DOHH2 (cell line): ENCODE measurements around the gene RPS6KA3.

Source experiments
- H3F3A ChIP-seq: fragments of 200-600 bp; sonication (generic), shearing (Covaris generic); 2 replicates; pipeline ENCODE4 v1.6.0; 2016; ENCODE audit warnings: antibody characterized with exemption, mild to moderate bottlenecking; ENCODE audit not compliant: control insufficient read depth, insufficient read depth
- H3K27ac ChIP-seq: fragments of 200-600 bp; sonication (generic); 2 replicates; pipeline ENCODE4 v1.5.1; 2014; ENCODE audit warnings: low read depth, mild to moderate bottlenecking, low read length, moderate library complexity
- H3K27me3 ChIP-seq: fragments of 200-600 bp; sonication (generic); 2 replicates; pipeline ENCODE4 v1.6.1; 2014; ENCODE audit warnings: mild to moderate bottlenecking, low read length, mixed read lengths; ENCODE audit not compliant: control insufficient read depth
- H3K36me3 ChIP-seq: fragments of 200-600 bp; sonication (generic); 2 replicates; pipeline ENCODE4 v1.6.1; 2014; ENCODE audit warnings: mild to moderate bottlenecking, low read length, moderate library complexity, mixed read lengths; ENCODE audit not compliant: control insufficient read depth
- H3K4me1 ChIP-seq: fragments of 200-600 bp; sonication (generic); 2 replicates; pipeline ENCODE4 v1.6.1; 2014; ENCODE audit warnings: mild to moderate bottlenecking, low read length, mixed read lengths; ENCODE audit not compliant: control insufficient read depth
- H3K4me2 ChIP-seq: fragments of 200-600 bp; sonication (generic); 2 replicates; pipeline ENCODE4 v1.6.0; 2014; ENCODE audit warnings: mild to moderate bottlenecking, low read length, moderate library complexity
- H3K4me3 ChIP-seq: fragments of 200-600 bp; sonication (generic); 2 replicates; pipeline ENCODE4 v1.5.1; 2014; ENCODE audit warnings: mild to moderate bottlenecking, low read length, mixed read lengths
- H3K79me2 ChIP-seq: fragments of 200-600 bp; sonication (generic); 2 replicates; pipeline ENCODE4 v1.6.1; 2014; ENCODE audit warnings: mild to moderate bottlenecking, low read length, mixed read lengths; ENCODE audit not compliant: control insufficient read depth
- H3K9me2 ChIP-seq: fragments of 200-600 bp; sonication (generic); replicated peaks from 2 replicates; pipeline ENCODE4 v1.6.1; 2014; ENCODE audit warnings: mild to moderate bottlenecking, low read length, mixed read lengths; ENCODE audit not compliant: control insufficient read depth
- H3K9me3 ChIP-seq: fragments of 200-600 bp; sonication (generic); 2 replicates; pipeline ENCODE4 v1.6.1; 2014; ENCODE audit warnings: antibody characterized with exemption, low read length, mixed read lengths; ENCODE audit not compliant: control insufficient read depth, insufficient read depth
- H4K20me1 ChIP-seq: fragments of 200-600 bp; sonication (generic); 2 replicates; pipeline ENCODE4 v1.6.0; 2014; ENCODE audit warnings: low read depth, mild to moderate bottlenecking, antibody characterized with exemption, low read length, moderate library complexity; ENCODE audit not compliant: control insufficient read depth, insufficient read depth
- CTCF ChIP-seq: fragments of 200-600 bp; sonication (generic); IDR thresholded peaks from one replicate; pipeline ENCODE4 v1.5.1; 2014; ENCODE audit warnings: antibody characterized with exemption, mild to moderate bottlenecking, low read depth, low read length; ENCODE audit not compliant: poor library complexity, severe bottlenecking
- EZH2phosphoT487 ChIP-seq: fragments of 200-600 bp; sonication (generic); IDR thresholded peaks from 2 replicates; pipeline ENCODE4 v1.6.1; 2017; ENCODE audit warnings: borderline replicate concordance, mild to moderate bottlenecking, antibody characterized with exemption, low read length, moderate library complexity, mixed read lengths

The RPS6KA3 gene

GRCh38 chrX:20151689-20152088, 115.0 kb downstream of the RPS6KA3 start:
- Histone ChIP-seq H3K36me3 (peaks cover 16% of the 10 kb centered on the region), H3K9me3 (no peaks in the 10 kb centered on the region), H4K20me1 (no peaks in the 10 kb centered on the region), H3K4me2 (no peak overlapping the region), H3K9me2 (no peaks in the 10 kb centered on the region), H3K4me1 (peaks cover 4% of the 10 kb centered on the region; the same call in 1 of the 2 replicates), H3K27ac (no peak overlapping the region), H3K27me3 (no peaks in the 10 kb centered on the region), H3F3A (no peaks in the 10 kb centered on the region), H3K79me2 (no peaks in the 10 kb centered on the region), H3K4me3 (no peak overlapping the region)
- TF ChIP-seq EZH2phosphoT487: no peak
- TF ChIP-seq CTCF: no peak

GRCh38 chrX:20149326-20149725, 117.4 kb downstream of the RPS6KA3 start:
- no peaks in the 10 kb centered on the region for H3K9me3 ChIP-seq
- no peaks in the 10 kb centered on the region for H3K27me3 ChIP-seq
- H3K27ac ChIP-seq: no peak overlapping the region
- no peaks in the 10 kb centered on the region for H4K20me1 ChIP-seq
- TF ChIP-seq EZH2phosphoT487 (no peak), CTCF (no peak)
- H3F3A ChIP-seq: no peaks in the 10 kb centered on the region
- no peaks in the 10 kb centered on the region for H3K9me2 ChIP-seq
- H3K4me3 ChIP-seq: no peak overlapping the region
- H3K4me1 ChIP-seq: peaks cover 4% of the 10 kb centered on the region; the same call in 1 of the 2 replicates
- H3K36me3 ChIP-seq: peaks cover 3% of the 10 kb centered on the region
- no peaks in the 10 kb centered on the region for H3K79me2 ChIP-seq
- no peak overlapping the region for H3K4me2 ChIP-seq

DNA sequence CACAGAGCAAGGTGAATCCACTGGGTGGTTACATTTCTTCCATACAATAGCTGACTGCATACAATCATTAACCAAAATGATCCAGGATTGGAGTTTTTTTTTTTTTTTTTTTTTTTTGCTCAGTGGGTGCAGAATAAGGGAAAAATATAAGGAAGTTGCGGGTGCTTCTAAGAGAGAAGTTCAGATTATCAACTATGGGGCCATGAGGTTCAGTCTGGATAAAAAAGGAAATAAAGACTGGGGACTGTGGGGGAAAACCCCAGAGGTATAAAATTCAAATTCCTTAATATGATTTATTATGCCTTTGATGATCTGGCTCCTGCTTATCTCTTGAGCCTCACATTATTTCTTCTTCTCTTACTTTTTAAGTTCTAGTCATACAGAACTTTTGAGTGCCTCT, 119.1 kb downstream of the RPS6KA3 start:
- H3K4me2 ChIP-seq: no peak overlapping the region
- no peaks in the 10 kb centered on the region for H3K9me2 ChIP-seq
- H4K20me1 ChIP-seq: no peaks in the 10 kb centered on the region
- no peaks in the 10 kb centered on the region for H3K79me2 ChIP-seq
- no peak overlapping the region for H3K4me3 ChIP-seq
- no peaks in the 10 kb centered on the region for H3K36me3 ChIP-seq
- H3K4me1 ChIP-seq: peaks cover 9% of the 10 kb centered on the region; the same call in 1 of the 2 replicates
- H3F3A ChIP-seq: no peaks in the 10 kb centered on the region
- H3K27me3 ChIP-seq: no peaks in the 10 kb centered on the region
- TF ChIP-seq EZH2phosphoT487: no peak
- no peak for TF ChIP-seq CTCF
- H3K9me3 ChIP-seq: no peaks in the 10 kb centered on the region
- H3K27ac ChIP-seq: no peak overlapping the region
